ENCODE measurements around the gene KIAA1328. TPM values are rescaled to one million over a fixed set of nuclear protein-coding genes. Genes with fewer than 3 reads are reported as not detected.

KIAA1328 gene
- total RNA-seq, 2 donors from 2014 or later = 4.8 to 5.2 TPM

DNA sequence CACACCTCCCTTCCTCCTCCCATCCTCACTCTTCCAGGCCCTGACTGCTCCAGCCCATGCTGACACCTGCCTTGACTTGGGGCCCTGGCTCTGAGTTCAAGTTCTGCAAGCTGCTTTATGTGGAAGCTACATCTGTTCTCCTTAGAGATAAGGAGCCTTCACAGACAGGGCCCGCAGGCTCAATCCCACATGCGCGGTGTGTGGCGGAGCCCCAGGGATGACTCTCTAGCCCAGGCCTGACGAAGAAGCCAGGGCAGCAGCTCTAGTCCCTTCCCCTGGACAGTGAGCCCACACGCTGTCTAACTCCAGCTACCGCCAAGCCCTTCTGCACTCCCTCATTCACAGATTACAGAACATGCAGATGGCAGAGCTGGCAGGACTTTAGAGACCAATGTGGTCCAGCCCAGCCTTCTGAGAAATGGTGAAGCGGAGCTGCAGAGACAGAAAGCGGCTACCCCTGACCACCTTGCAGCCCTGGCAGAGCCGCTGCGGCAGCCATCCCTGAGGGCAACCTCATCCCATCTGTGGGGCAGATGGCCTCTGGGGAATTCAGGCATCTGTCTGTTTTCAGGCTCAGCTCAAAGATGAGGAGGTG lies 432.4 kb downstream of the KIAA1328 start:
- no peaks in the 10 kb centered on the region for H3K4me1 ChIP-seq
- H3K27me3 ChIP-seq = no peaks in the 10 kb centered on the region
- no peaks in the 10 kb centered on the region for H3K36me3 ChIP-seq
- H3K9ac ChIP-seq (ENCODE audit: low read depth in 2 of 2, low read length in 2 of 2) = no peak overlapping the region
- TF ChIP-seq, protein P1, sequence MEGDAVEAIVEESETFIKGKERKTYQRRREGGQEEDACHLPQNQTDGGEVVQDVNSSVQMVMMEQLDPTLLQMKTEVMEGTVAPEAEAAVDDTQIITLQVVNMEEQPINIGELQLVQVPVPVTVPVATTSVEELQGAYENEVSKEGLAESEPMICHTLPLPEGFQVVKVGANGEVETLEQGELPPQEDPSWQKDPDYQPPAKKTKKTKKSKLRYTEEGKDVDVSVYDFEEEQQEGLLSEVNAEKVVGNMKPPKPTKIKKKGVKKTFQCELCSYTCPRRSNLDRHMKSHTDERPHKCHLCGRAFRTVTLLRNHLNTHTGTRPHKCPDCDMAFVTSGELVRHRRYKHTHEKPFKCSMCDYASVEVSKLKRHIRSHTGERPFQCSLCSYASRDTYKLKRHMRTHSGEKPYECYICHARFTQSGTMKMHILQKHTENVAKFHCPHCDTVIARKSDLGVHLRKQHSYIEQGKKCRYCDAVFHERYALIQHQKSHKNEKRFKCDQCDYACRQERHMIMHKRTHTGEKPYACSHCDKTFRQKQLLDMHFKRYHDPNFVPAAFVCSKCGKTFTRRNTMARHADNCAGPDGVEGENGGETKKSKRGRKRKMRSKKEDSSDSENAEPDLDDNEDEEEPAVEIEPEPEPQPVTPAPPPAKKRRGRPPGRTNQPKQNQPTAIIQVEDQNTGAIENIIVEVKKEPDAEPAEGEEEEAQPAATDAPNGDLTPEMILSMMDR (IDR thresholded peaks at IDR 0.05) = no peak
- H3K4me3 ChIP-seq = no peak overlapping the region
- no peak for DNase-seq
- intact Hi-C loops (cut with DNase I) = no loop called here
- no peaks in the 10 kb centered on the region for H3K9me3 ChIP-seq
- H3K27ac ChIP-seq = no peak overlapping the region

DNA sequence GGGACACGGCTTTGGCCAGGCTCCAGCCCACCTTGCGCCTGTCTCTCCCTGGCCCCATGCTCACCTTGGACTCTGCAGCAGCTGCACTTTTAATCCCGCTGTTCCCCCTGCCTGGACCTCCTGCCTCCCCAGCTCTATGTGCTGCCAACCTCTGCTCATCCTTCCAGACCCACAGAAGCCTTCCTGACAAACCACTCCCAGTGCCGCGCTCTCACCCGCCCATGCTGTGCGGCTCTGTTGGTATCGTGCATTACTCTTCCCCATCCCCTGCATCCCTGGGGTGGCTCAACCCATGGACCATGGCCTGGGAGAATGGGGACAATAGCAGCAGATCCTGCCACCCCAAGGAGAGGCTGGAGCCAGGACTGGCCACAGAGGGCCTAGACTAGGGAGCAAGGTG lies 433.1 kb downstream of the KIAA1328 start:
- Histone ChIP-seq H3K36me3 (no peaks in the 10 kb centered on the region), H3K27ac (no peak overlapping the region), H3K4me3 (no peak overlapping the region), H3K27me3 (no peaks in the 10 kb centered on the region), H3K4me1 (no peaks in the 10 kb centered on the region), H3K9ac (ENCODE audit: low read depth in 2 of 2, low read length in 2 of 2) (no peak overlapping the region), H3K9me3 (no peaks in the 10 kb centered on the region)
- no peak for DNase-seq
- TF ChIP-seq, protein P1 (IDR thresholded peaks at IDR 0.05) = no peak
- intact Hi-C loops (cut with DNase I) = no loop called here

DNA sequence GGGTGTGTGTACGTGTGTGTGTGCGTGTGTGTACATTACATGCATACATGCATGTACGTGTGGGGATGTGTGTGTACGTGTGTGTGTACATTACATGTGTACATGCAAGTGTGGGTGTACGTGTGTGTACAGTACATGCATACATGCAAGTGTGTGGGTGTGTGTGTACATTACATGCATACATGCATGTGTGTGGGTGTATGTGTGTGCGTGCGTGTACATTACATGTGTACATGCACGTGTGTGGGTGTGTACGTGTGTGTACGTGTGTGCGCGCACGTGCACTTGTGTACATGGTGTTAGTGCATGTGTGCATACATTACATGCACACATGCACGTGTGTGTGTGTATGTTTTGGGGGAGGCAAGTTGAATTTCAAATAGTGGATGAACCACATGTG lies 436.0 kb downstream of the KIAA1328 start:
- Histone ChIP-seq H3K27ac (no peak overlapping the region), H3K9me3 (no peaks in the 10 kb centered on the region), H3K4me1 (no peaks in the 10 kb centered on the region), H3K27me3 (no peaks in the 10 kb centered on the region), H3K4me3 (no peak overlapping the region), H3K9ac (ENCODE audit: low read depth in 2 of 2, low read length in 2 of 2) (no peak overlapping the region), H3K36me3 (no peaks in the 10 kb centered on the region)
- no peak for DNase-seq
- intact Hi-C loops (cut with DNase I) = no loop called here
- TF ChIP-seq, protein P1 (IDR thresholded peaks at IDR 0.05) = no peak

DNA sequence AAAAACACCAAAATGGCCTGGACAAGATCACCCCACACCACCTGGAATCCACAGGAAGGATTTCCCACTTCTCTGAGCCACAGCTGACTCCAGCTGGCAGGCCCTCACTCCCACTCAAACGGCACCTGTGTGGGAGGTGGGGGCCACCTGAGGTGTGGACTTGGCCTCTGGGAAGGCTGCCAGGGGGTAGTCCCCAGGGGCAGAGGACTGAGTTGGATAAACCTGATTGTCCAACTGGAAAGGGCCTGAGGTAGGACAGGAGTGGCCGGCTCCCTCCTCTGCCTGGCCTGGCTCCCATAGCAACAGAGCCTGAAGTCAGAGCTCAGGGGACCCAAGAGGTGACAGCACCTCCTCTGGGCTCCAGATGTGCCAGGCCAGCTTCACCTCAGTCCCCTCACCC lies 436.5 kb downstream of the KIAA1328 start:
- Histone ChIP-seq H3K27me3 (no peaks in the 10 kb centered on the region), H3K27ac (no peak overlapping the region), H3K36me3 (no peaks in the 10 kb centered on the region), H3K4me1 (no peaks in the 10 kb centered on the region), H3K9me3 (no peaks in the 10 kb centered on the region), H3K4me3 (no peak overlapping the region), H3K9ac (ENCODE audit: low read depth in 2 of 2, low read length in 2 of 2) (no peak overlapping the region)
- intact Hi-C loops (cut with DNase I) = no loop called here
- TF ChIP-seq, protein P1 (IDR thresholded peaks at IDR 0.05) = no peak
- DNase-seq = no peak

DNA sequence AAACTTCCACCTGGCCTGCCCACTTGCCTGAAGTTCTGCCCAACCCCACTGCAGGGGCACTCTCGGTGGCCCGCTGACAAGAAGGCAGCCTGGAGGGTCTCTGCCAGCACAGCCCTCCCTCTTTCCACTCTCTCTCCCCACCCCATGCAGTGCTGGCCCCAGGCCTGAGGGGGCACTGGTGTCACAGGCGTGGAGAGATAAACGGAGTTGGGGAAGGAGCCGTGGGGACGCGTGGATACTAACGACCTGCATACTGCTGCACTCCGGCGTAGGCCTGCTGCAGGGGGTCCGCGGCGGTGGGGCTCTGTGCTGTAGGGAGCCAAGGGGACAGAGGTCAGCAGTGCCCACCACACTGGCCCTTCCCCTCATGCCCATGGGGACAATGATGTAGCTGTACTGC lies 437.4 kb downstream of the KIAA1328 start:
- Histone ChIP-seq H3K36me3 (no peaks in the 10 kb centered on the region), H3K27ac (no peak overlapping the region), H3K27me3 (no peaks in the 10 kb centered on the region), H3K4me3 (no peak overlapping the region), H3K9ac (ENCODE audit: low read depth in 2 of 2, low read length in 2 of 2) (no peak overlapping the region), H3K9me3 (no peaks in the 10 kb centered on the region), H3K4me1 (no peaks in the 10 kb centered on the region)
- intact Hi-C loops (cut with DNase I) = no loop called here
- TF ChIP-seq, protein P1 (IDR thresholded peaks at IDR 0.05) = no peak
- DNase-seq = no peak
